Activated T-cell treated with anti-CD3 and anti-CD28 coated beads for 24 hours (primary cell): ENCODE measurements around the gene LRP4.

Experiments
- DNase-seq: peaks from one replicate; pipeline ENCODE4 v3.0.0-alpha.2; 2020; ENCODE audit warnings: low read depth

The LRP4 gene

GRCh38 chr11:46892838-46893237, 25.5 kb downstream of the LRP4 start:
- no peak for DNase-seq

- no peak for DNase-seq
Observed at GRCh38 chr11:46892109-46892508, 26.2 kb downstream of the LRP4 start.

- no peak for DNase-seq
Observed at GRCh38 chr11:46890665-46891064, 27.7 kb downstream of the LRP4 start.

GRCh38 chr11:46889689-46890475, 28.5 kb downstream of the LRP4 start:
- DNase-seq: peak; percentile 68

GRCh38 chr11:46889251-46889650, 29.1 kb downstream of the LRP4 start:
- no peak for DNase-seq

GRCh38 chr11:46888636-46889035, 29.7 kb downstream of the LRP4 start:
- no peak for DNase-seq

- DNase-seq: no peak
Observed at GRCh38 chr11:46886211-46886610, 32.1 kb downstream of the LRP4 start.

GRCh38 chr11:46879056-46879585, 39.2 kb downstream of the LRP4 start:
- no peak for DNase-seq

GRCh38 chr11:46877580-46877979, 40.8 kb downstream of the LRP4 start:
- no peak for DNase-seq

- no peak for DNase-seq
Observed at GRCh38 chr11:46876471-46876870, 41.9 kb downstream of the LRP4 start.

GRCh38 chr11:46874586-46874985, 43.8 kb downstream of the LRP4 start:
- DNase-seq: no peak

GRCh38 chr11:46868912-46869311, 49.4 kb downstream of the LRP4 start:
- no peak for DNase-seq

- DNase-seq: no peak
Observed at GRCh38 chr11:46865340-46865739, 53.0 kb downstream of the LRP4 start.

- no peak for DNase-seq
Observed at GRCh38 chr11:46860218-46860617, 58.1 kb downstream of the LRP4 start.

GRCh38 chr11:46858920-46859546, 59.3 kb downstream of the LRP4 start:
- DNase-seq: no peak

GRCh38 chr11:46857666-46858065, 60.7 kb downstream of the LRP4 start:
- no peak for DNase-seq

- DNase-seq: no peak
Observed at GRCh38 chr11:46856605-46857343, 61.6 kb downstream of the LRP4 start.

GRCh38 chr11:46855863-46856262, 62.5 kb downstream of the LRP4 start:
- DNase-seq: no peak

- no peak for DNase-seq
Observed at GRCh38 chr11:46855167-46855566, 63.2 kb downstream of the LRP4 start.

GRCh38 chr11:46850829-46851380, 67.4 kb downstream of the LRP4 start:
- no peak for DNase-seq

- DNase-seq: no peak
Observed at GRCh38 chr11:46849631-46850030, 68.7 kb downstream of the LRP4 start.

- no peak for DNase-seq
Observed at GRCh38 chr11:46846510-46846830, 71.9 kb downstream of the LRP4 start.
